HepG2 (cell line): Measurements from ENCODE around the gene IKZF2.

ENCODE experiments used
- CHD4 ChIP-seq: fragments of 200-600 bp; sonication (generic); IDR thresholded peaks from 2 replicates; pipeline ENCODE4 v1.7.0; 2017; ENCODE audit warnings: mild to moderate bottlenecking, low read length, borderline replicate concordance
- ELF1 ChIP-seq: sonication (generic); formaldehyde crosslinking; IDR thresholded peaks from 2 replicates; pipeline ENCODE4 v1.4.0; 2020; ENCODE audit warnings: missing genetic modification reagents
- NFYB ChIP-seq: sonication (generic); formaldehyde crosslinking; IDR thresholded peaks from 2 replicates; pipeline ENCODE4 v1.4.0; 2020; ENCODE audit warnings: missing genetic modification reagents
- REST ChIP-seq, 2 experiments: IDR thresholded peaks; 2 replicates each; pipeline ENCODE4 v1.6.1; 2011 to 2012; ENCODE audit warnings: low read length in 2 of 2, borderline replicate concordance in 1 of 2, low read depth in 1 of 2, mild to moderate bottlenecking in 1 of 2, moderate library complexity in 1 of 2
- ZNF124 ChIP-seq: sonication (generic); formaldehyde crosslinking; IDR thresholded peaks from 2 replicates; pipeline ENCODE4 v1.4.0; 2020; ENCODE audit warnings: missing genetic modification reagents
- ZNF530 ChIP-seq: sonication (generic); formaldehyde crosslinking; IDR thresholded peaks from 2 replicates; pipeline ENCODE4 v1.5.0; 2020; ENCODE audit warnings: low read depth, mild to moderate bottlenecking, missing genetic modification reagents
- ZNF768 ChIP-seq: sonication (generic); formaldehyde crosslinking; IDR thresholded peaks from 2 replicates; pipeline ENCODE4 v1.4.0; 2020; ENCODE audit warnings: missing genetic modification reagents

DNA sequence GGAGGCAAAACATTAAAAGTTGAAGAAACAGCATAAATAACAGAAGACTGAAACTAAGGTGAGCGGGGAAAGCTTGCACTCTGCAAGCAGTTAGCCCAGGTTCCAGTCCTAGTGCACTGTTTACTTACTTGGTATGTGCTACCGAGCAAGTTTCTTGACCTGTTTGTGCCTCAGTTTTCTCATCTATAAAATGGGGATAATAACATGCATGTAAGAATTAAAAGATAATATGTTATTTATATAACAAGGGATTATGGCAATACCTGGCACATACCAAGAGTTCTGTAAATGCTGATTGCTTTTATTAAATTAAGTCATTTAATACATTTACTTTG, 37.1 kb upstream of the IKZF2 start:
- TF ChIP-seq NFYB (CRISPR knock-in tag) (no peak), ZNF768 (CRISPR knock-in tag) (no peak), ZNF124 (CRISPR knock-in tag) (no peak), ELF1 (CRISPR knock-in tag) (no peak), ZNF530 (CRISPR knock-in tag) (no peak), REST (IDR thresholded peaks at IDR 0.05; ENCODE audit: borderline replicate concordance in 1 of 2, low read depth in 1 of 2, low read length in 2 of 2) (no peak), CHD4 (peak; percentile 86; the same call in 1 of the 2 replicates)
